GM12878 (cell line): ENCODE measurements around the gene MATN1. TPM values are rescaled to one million over a fixed set of nuclear protein-coding genes. Genes with fewer than 3 reads are reported as not detected.

Source experiments
- CEBPB ChIP-seq, 2 experiments: fragments of 150-350 bp in 1 of 2; IDR thresholded peaks; 2 replicates each; pipeline ENCODE4 v1.6.1; 2012 to 2014; ENCODE audit warnings: low read depth in 2 of 2, low read length in 2 of 2, borderline replicate concordance in 1 of 2, inconsistent platforms in 1 of 2
- CTCF ChIP-seq, 3 experiments: IDR thresholded peaks in 2 of 3; conservative IDR thresholded peaks in 1 of 3; 2 replicates each; pipeline ENCODE4 v1.5.1; 2011; ENCODE audit warnings: low read depth in 3 of 3, low read length in 3 of 3, mild to moderate bottlenecking in 3 of 3, control low read depth in 2 of 3, moderate library complexity in 2 of 3, inconsistent platforms in 1 of 3, mixed read lengths in 1 of 3; ENCODE audit not compliant: control insufficient read depth in 2 of 3, insufficient read depth in 1 of 3; ENCODE audit errors: extremely low read depth in 1 of 3
- EED ChIP-seq: sonication (generic); IDR thresholded peaks from 2 replicates; pipeline ENCODE4 v1.6.1; 2016; ENCODE audit warnings: antibody characterized with exemption, low read depth
- HCFC1 ChIP-seq: fragments of 150-350 bp; IDR thresholded peaks from 2 replicates; pipeline ENCODE4 v1.6.1; 2014; ENCODE audit warnings: low read length
- HDAC2 ChIP-seq: fragments of 200-600 bp; sonication (generic); IDR thresholded peaks from 2 replicates; pipeline ENCODE4 v1.6.1; 2017
- HDGF ChIP-seq: fragments of 450-650 bp; IDR thresholded peaks from 2 replicates; pipeline ENCODE4 v1.6.1; 2016; ENCODE audit warnings: antibody characterized with exemption
- LARP7 ChIP-seq: fragments of 450-650 bp; IDR thresholded peaks from 2 replicates; pipeline ENCODE4 v1.6.1; 2017; ENCODE audit warnings: mild to moderate bottlenecking
- MTA2 ChIP-seq: fragments of 450-650 bp; IDR thresholded peaks from 2 replicates; pipeline ENCODE4 v1.6.1; 2016; ENCODE audit warnings: low read depth, mild to moderate bottlenecking, moderate library complexity
- NBN ChIP-seq: fragments of 450-650 bp; IDR thresholded peaks from 2 replicates; pipeline ENCODE4 v1.6.1; 2016
- RELB ChIP-seq: fragments of 450-650 bp; IDR thresholded peaks from 2 replicates; pipeline ENCODE4 v1.6.1; 2017; ENCODE audit warnings: low read depth, mild to moderate bottlenecking, moderate library complexity
- RFX5 ChIP-seq: IDR thresholded peaks from 2 replicates; pipeline ENCODE4 v1.6.1; 2011; ENCODE audit warnings: low read depth, low read length, improper control_type of control experiment
- SKIL ChIP-seq: fragments of 450-650 bp; IDR thresholded peaks from 2 replicates; pipeline ENCODE4 v1.6.1; 2017; ENCODE audit warnings: mild to moderate bottlenecking, low read depth, inconsistent platforms; ENCODE audit not compliant: poor library complexity, severe bottlenecking
- SRF ChIP-seq, 2 experiments: IDR thresholded peaks; 2 replicates each; pipeline ENCODE4 v1.6.1; 2011; ENCODE audit warnings: low read depth in 2 of 2, low read length in 2 of 2, mild to moderate bottlenecking in 1 of 2, moderate library complexity in 1 of 2
- TAF1 ChIP-seq: IDR thresholded peaks from 2 replicates; pipeline ENCODE4 v1.6.1; 2011; ENCODE audit warnings: mild to moderate bottlenecking, low read depth, low read length, borderline replicate concordance
- ZBTB40 ChIP-seq: fragments of 450-650 bp; IDR thresholded peaks from 2 replicates; pipeline ENCODE4 v1.6.1; 2016; ENCODE audit warnings: mild to moderate bottlenecking, moderate library complexity, borderline replicate concordance
- ZNF687 ChIP-seq: fragments of 450-650 bp; IDR thresholded peaks from 2 replicates; pipeline ENCODE4 v1.6.1; 2017; ENCODE audit warnings: mild to moderate bottlenecking, moderate library complexity
- polyA plus RNA-seq, 11 experiments: library from polyadenylated mRNA; depleted of rRNA in 4 of 11; unstranded in 6 of 11; stranded (reverse) in 5 of 11; fragments of >200 nt; fragmentation: Nextera tagmentation in 4 of 11; fragmentation: Illumina TruSeq in 1 of 11; extraction: Ambion mirVana in 4 of 11; extraction: Trizol in 1 of 11; gene quantifications; 1 replicate in 1 of 11; 2 replicates in 10 of 11; pipeline versions ENCODE4 v1.2.1 to v1.2.3, GENCODE V29; 2011 to 2016; ENCODE audit warnings: inconsistent platforms in 2 of 11, missing spikeins in 2 of 11, low read depth in 1 of 11
- total RNA-seq, 4 experiments: library from RNA; depleted of rRNA in 3 of 4; stranded (reverse); fragments of >200 nt in 3 of 4; fragmentation: Illumina TruSeq in 1 of 4; extraction: Trizol in 1 of 4; gene quantifications; 2 replicates each; pipeline versions ENCODE4 v1.2.1 to v1.2.3, GENCODE V29; 2013 to 2021

MATN1 gene
- total and polyA plus RNA-seq, 10 of the 15 experiments (the other 5 are each of a cell fraction or from before 2014, with no cell fraction given), result 0.04 to 0.50 (median 0.10) TPM; not detected in 1

GRCh38 chr1:30764939-30765555 lies 41.7 kb upstream of the MATN1 start (continued):
- TF ChIP-seq ZNF687 (no peak), CEBPB (IDR thresholded peaks at IDR 0.05; ENCODE audit: borderline replicate concordance in 1 of 2, low read depth in 2 of 2, low read length in 2 of 2) (no peak), HDAC2 (no peak), HDGF (0 out of 2 replicates have a peak, but pooled peaks have one; percentile 38), LARP7 (peak; percentile 53; the same call in 1 of the 2 replicates), MTA2 (peak; percentile 95), EED (peak; percentile 92), RFX5 (no peak), SRF (IDR thresholded peaks at IDR 0.05; ENCODE audit: low read depth in 2 of 2, low read length in 2 of 2) (no peak), TAF1 (no peak; the same call in 1 of the 2 replicates), HCFC1 (no peak), NBN (peak; percentile 88), SKIL (peak; percentile 83), RELB (peak; percentile 95), ZBTB40 (no peak), CTCF (IDR thresholded peaks at IDR 0.05 in 2 of 3, conservative IDR thresholded peaks at IDR 0.05 in 1 of 3; ENCODE audit: control insufficient read depth in 2 of 3, extremely low read depth in 1 of 3, insufficient read depth in 1 of 3, low read depth in 3 of 3, low read length in 3 of 3) (peak in 1 of 3 experiments; percentile 21; a peak in 1 of 6 replicates)
